GM23338 (cell line): Measurements from ENCODE around the gene VLDLR. TPM values are rescaled to one million over a fixed set of nuclear protein-coding genes. Genes with fewer than 3 reads are reported as not detected.

Experiments used
- ATAC-seq: fragments of 200-7000 bp; cut with Tn5 transposase; 3 replicates; pipeline ENCODE4 v1.9.1; 2020
- DNase-seq: peaks from one replicate; pipeline ENCODE4 v3.0.0-alpha.2; 2015; ENCODE audit warnings: low spot score
- H2AFZ ChIP-seq: fragments of 200-600 bp; sonication (generic); 2 replicates; pipeline ENCODE4 v1.8.0; 2016; ENCODE audit warnings: antibody characterized with exemption, mild to moderate bottlenecking, moderate library complexity
- H3F3A ChIP-seq: fragments of 200-600 bp; sonication (generic); replicated peaks from 2 replicates; pipeline ENCODE4 v1.8.0; 2017; ENCODE audit warnings: antibody characterized with exemption, mixed run types, low read depth
- H3K27ac ChIP-seq: fragments of 200-600 bp; sonication (generic); 2 replicates; pipeline ENCODE4 v1.6.1; 2016; ENCODE audit warnings: low read depth
- H3K27me3 ChIP-seq: fragments of 200-600 bp; sonication (generic); 2 replicates; pipeline ENCODE4 v1.8.0; 2016; ENCODE audit warnings: mild to moderate bottlenecking, mixed run types, moderate library complexity; ENCODE audit not compliant: insufficient read depth
- H3K36me3 ChIP-seq: fragments of 200-600 bp; sonication (generic); 2 replicates; pipeline ENCODE4 v1.8.0; 2016; ENCODE audit warnings: mild to moderate bottlenecking; ENCODE audit not compliant: insufficient read depth
- H3K4me1 ChIP-seq: fragments of 200-600 bp; sonication (generic); 2 replicates; pipeline ENCODE4 v1.8.0; 2016; ENCODE audit warnings: mild to moderate bottlenecking, moderate library complexity; ENCODE audit not compliant: insufficient read depth
- H3K4me2 ChIP-seq: fragments of 200-600 bp; sonication (generic); 2 replicates; pipeline ENCODE4 v1.7.1; 2017; ENCODE audit warnings: mixed run types
- H3K4me3 ChIP-seq: fragments of 200-600 bp; sonication (generic); 2 replicates; pipeline ENCODE4 v1.6.1; 2016; ENCODE audit warnings: mixed run types
- H3K79me2 ChIP-seq: fragments of 200-600 bp; sonication (generic); replicated peaks from 2 replicates; pipeline ENCODE4 v1.8.0; 2017; ENCODE audit warnings: mild to moderate bottlenecking; ENCODE audit not compliant: insufficient read depth
- H3K9me2 ChIP-seq: fragments of 200-600 bp; sonication (generic); 2 replicates; pipeline ENCODE4 v1.8.0; 2017; ENCODE audit not compliant: insufficient read depth
- H4K20me1 ChIP-seq: fragments of 200-600 bp; sonication (generic); replicated peaks from 2 replicates; pipeline ENCODE4 v1.8.0; 2017; ENCODE audit warnings: mild to moderate bottlenecking; ENCODE audit not compliant: insufficient read depth
- H3K27ac Mint-ChIP-seq: 2 replicates; pipeline ENCODE4 v1.8.0; 2020; ENCODE audit warnings: inconsistent platforms, mild to moderate bottlenecking, moderate library complexity, mixed read lengths
- H3K27me3 Mint-ChIP-seq: 3 replicates; pipeline ENCODE4 v1.8.0; 2022; ENCODE audit warnings: low read depth, mild to moderate bottlenecking, moderate library complexity, mixed read lengths, inconsistent platforms; ENCODE audit not compliant: insufficient read depth, poor library complexity
- H3K36me3 Mint-ChIP-seq: 3 replicates; pipeline ENCODE4 v1.8.0; 2021; ENCODE audit warnings: low read depth, mild to moderate bottlenecking, inconsistent platforms, moderate library complexity, mixed read lengths
- H3K4me1 Mint-ChIP-seq: 3 replicates; pipeline ENCODE4 v1.8.0; 2020; ENCODE audit warnings: mild to moderate bottlenecking, inconsistent platforms, mixed read lengths
- H3K4me3 Mint-ChIP-seq: 3 replicates; pipeline ENCODE4 v1.8.0; 2021; ENCODE audit warnings: moderate library complexity, mild to moderate bottlenecking, inconsistent platforms, mixed read lengths
- H3K9me3 Mint-ChIP-seq: 3 replicates; pipeline ENCODE4 v1.8.0; 2020; ENCODE audit warnings: moderate library complexity, mild to moderate bottlenecking, inconsistent platforms, mixed read lengths
- CREB1 ChIP-seq: fragments of 250-450 bp; sonication (Bioruptor Pico); IDR thresholded peaks from 2 replicates; pipeline ENCODE4 v1.5.0; 2020; ENCODE audit warnings: low read depth, mild to moderate bottlenecking, moderate library complexity
- CTCF ChIP-seq, 2 experiments: fragments of 200-600 bp in 1 of 2; sonication (generic) in 1 of 2; conservative IDR thresholded peaks; 2 replicates each; pipeline versions ENCODE4 v1.5.1 to v1.6.1; 2016 to 2017; ENCODE audit warnings: antibody characterized with exemption in 2 of 2, low read depth in 2 of 2, mild to moderate bottlenecking in 2 of 2, moderate library complexity in 1 of 2
- ETS1 ChIP-seq: IDR thresholded peaks from 2 replicates; pipeline ENCODE4 v1.6.1; 2016; ENCODE audit warnings: antibody characterized with exemption
- EZH2 ChIP-seq: fragments of 200-600 bp; sonication (generic); IDR thresholded peaks from one replicate; pipeline ENCODE4 v1.8.0; 2017; ENCODE audit warnings: antibody characterized with exemption, mild to moderate bottlenecking, low read depth; ENCODE audit not compliant: unreplicated experiment
- EZH2phosphoT487 ChIP-seq: fragments of 200-600 bp; sonication (generic); IDR thresholded peaks from one replicate; pipeline ENCODE4 v1.8.1; 2018; ENCODE audit warnings: antibody characterized with exemption; ENCODE audit not compliant: unreplicated experiment
- JUNB ChIP-seq: IDR thresholded peaks from one replicate; pipeline ENCODE4 v1.6.1; 2016; ENCODE audit warnings: antibody characterized with exemption; ENCODE audit not compliant: unreplicated experiment
- NANOG ChIP-seq: IDR thresholded peaks from 2 replicates; pipeline ENCODE4 v1.6.1; 2016; ENCODE audit warnings: antibody characterized with exemption, borderline replicate concordance
- POLR2AphosphoS5 ChIP-seq: IDR thresholded peaks from 2 replicates; pipeline ENCODE4 v1.6.1; 2016; ENCODE audit warnings: antibody characterized with exemption, low read depth
- REST ChIP-seq: IDR thresholded peaks from one replicate; pipeline ENCODE4 v1.6.1; 2018; ENCODE audit warnings: antibody characterized with exemption; ENCODE audit not compliant: unreplicated experiment
- STAT1 ChIP-seq: IDR thresholded peaks from one replicate; pipeline ENCODE4 v1.6.1; 2016; ENCODE audit warnings: antibody characterized with exemption; ENCODE audit not compliant: unreplicated experiment
- ZNF114 ChIP-seq: fragments of 250-450 bp; sonication (Bioruptor Pico); IDR thresholded peaks from 2 replicates; pipeline ENCODE4 v1.5.0; 2020; ENCODE audit warnings: mild to moderate bottlenecking, moderate library complexity
- ZNF331 ChIP-seq: fragments of 250-450 bp; sonication (Bioruptor Pico); IDR thresholded peaks from 2 replicates; pipeline ENCODE4 v1.5.0; 2020; ENCODE audit warnings: low read depth, mild to moderate bottlenecking, moderate library complexity
- ZNF462 ChIP-seq: fragments of 250-450 bp; sonication (Bioruptor Pico); IDR thresholded peaks from 2 replicates; pipeline ENCODE4 v1.5.0; 2020; ENCODE audit warnings: mild to moderate bottlenecking, moderate library complexity
- polyA plus RNA-seq: library from polyadenylated mRNA; unstranded; fragments of >200 nt; fragmentation: Nextera tagmentation; extraction: Ambion mirVana; gene quantifications from 2 replicates; pipeline ENCODE4 v1.2.1, GENCODE V29; 2016
- total RNA-seq: library from RNA; depleted of rRNA; stranded (reverse); fragments of >200 nt; shearing (Covaris generic); gene quantifications from 2 replicates; pipeline ENCODE4 v1.2.3, GENCODE V29; 2014

VLDLR gene
- total and polyA plus RNA-seq, 2 experiments from 2014 or later = 14.9 to 49.8 TPM

GRCh38 chr9:2645569-2645968 lies 24.0 kb downstream of the VLDLR start:
- Mint-ChIP-seq H3K27ac (no peak overlapping the region), H3K9me3 (no peaks in the 10 kb centered on the region), H3K27me3 (no peaks in the 10 kb centered on the region), H3K4me3 (no peak overlapping the region), H3K4me1 (no peaks in the 10 kb centered on the region), H3K36me3 (peaks cover 99% of the 10 kb centered on the region)
- Histone ChIP-seq H4K20me1 (no peaks in the 10 kb centered on the region; the same call in 1 of the 2 replicates), H3F3A (0 out of 2 replicates have a peak, but pooled peaks cover 4% of the 10 kb centered on the region), H3K4me2 (no peak overlapping the region), H3K79me2 (no peaks in the 10 kb centered on the region), H3K36me3 (peaks cover 94% of the 10 kb centered on the region), H3K4me3 (no peak overlapping the region), H3K9me2 (no peaks in the 10 kb centered on the region), H3K4me1 (no peaks in the 10 kb centered on the region), H2AFZ (no peak overlapping the region), H3K27ac (no peak overlapping the region), H3K27me3 (no peaks in the 10 kb centered on the region)
- no peak for DNase-seq
- no peak for ATAC-seq
- TF ChIP-seq EZH2 = no peak
- no peak for TF ChIP-seq POLR2AphosphoS5
- TF ChIP-seq REST = no peak
- no peak for TF ChIP-seq CTCF (conservative IDR thresholded peaks at IDR 0.05; ENCODE audit: low read depth in 2 of 2)
- TF ChIP-seq NANOG = no peak
- TF ChIP-seq JUNB = no peak
- no peak for TF ChIP-seq CREB1
- TF ChIP-seq ETS1 = no peak
- TF ChIP-seq ZNF331 (CRISPR knock-in tag) = no peak
- TF ChIP-seq ZNF114 (CRISPR knock-in tag) = no peak
- TF ChIP-seq STAT1 = no peak
- no peak for TF ChIP-seq EZH2phosphoT487
- no peak for TF ChIP-seq ZNF462
